Measurements from ENCODE around the gene POMGNT1. TPM values are rescaled to one million over a fixed set of nuclear protein-coding genes. Genes with fewer than 3 reads are reported as not detected.

Gene POMGNT1
- polyA plus RNA-seq, 3 donors: 10.3 to 16.7 (median 12.2) TPM

- Histone ChIP-seq H4K20me1 (ENCODE audit: insufficient read depth, low read length) (no peaks in the 10 kb centered on the region), H3K36me3 (replicated peaks in 1 of 2; ENCODE audit: control insufficient read depth in 1 of 2, insufficient read depth in 2 of 2, low read length in 2 of 2) (no peaks in the 10 kb centered on the region), H3K4me2 (replicated peaks; ENCODE audit: extremely low read depth, low read length, poor library complexity, severe bottlenecking) (no peak overlapping the region), H3K27ac (ENCODE audit: low read depth in 1 of 2, low read length in 2 of 2) (no peak overlapping the region), H3K4me3 (replicated peaks in 1 of 3; ENCODE audit: low read depth in 2 of 3, low read length in 3 of 3) (no peak overlapping the region), H3K27me3 (ENCODE audit: control insufficient read depth in 2 of 2, insufficient read depth in 2 of 2, low read length in 2 of 2) (peaks cover 7 to 26% of the 10 kb centered on the region in 2 donors), H3K9ac (ENCODE audit: insufficient read depth, low read length, poor library complexity, severe bottlenecking) (no peak overlapping the region), H2AFZ (ENCODE audit: insufficient read depth, low read depth, low read length, poor library complexity, severe bottlenecking) (no peak overlapping the region), H3K4me1 (ENCODE audit: control insufficient read depth in 1 of 2, insufficient read depth in 2 of 2, low read length in 2 of 2) (peaks cover 8 to 13% of the 10 kb centered on the region in 2 donors), H3K79me2 (ENCODE audit: insufficient read depth, low read length) (no peaks in the 10 kb centered on the region), H3K9me3 (replicated peaks in 1 of 2; ENCODE audit: control insufficient read depth in 1 of 2, insufficient read depth in 1 of 2, low read length in 2 of 2) (no peaks in the 10 kb centered on the region)
- Mint-ChIP-seq H3K27ac (no peak overlapping the region), H3K9me3 (peaks cover 0 to 5% (median 2%) of the 10 kb centered on the region in 7 donors), H3K4me1 (peaks cover 18% of the 10 kb centered on the region), H3K36me3 (peaks cover 0 to 3% of the 10 kb centered on the region in 2 donors), H3K27me3 (ENCODE audit: low read depth in 3 of 3) (peaks cover 43 to 52% (median 43%) of the 10 kb centered on the region in 3 donors), H3K4me3 (peak overlapping the region in 1 of 2 donors; percentile 16)
- 78% methylated on average over 1 of the region's 1 CpG for WGBS (ENCODE audit: insufficient coverage)
- TF ChIP-seq CTCF (IDR thresholded peaks at IDR 0.05): no peak
- intact Hi-C loops (cut with micrococcal nuclease): no loop called here
- DNase-seq: no peak
These were observed 29.8 kb downstream of the POMGNT1 start for GRCh38 chr1:46168477-46168876.

GRCh38 chr1:46166521-46167462, 31.4 kb downstream of the POMGNT1 start:
- intact Hi-C loops (cut with micrococcal nuclease): no loop called here
- no peak for TF ChIP-seq CTCF (IDR thresholded peaks at IDR 0.05)
- H3K36me3 Mint-ChIP-seq: peaks cover 0 to 3% of the 10 kb centered on the region in 2 donors
- Histone ChIP-seq H3K4me3 (replicated peaks in 1 of 3; ENCODE audit: low read depth in 2 of 3, low read length in 3 of 3) (peak overlapping the region; percentile 15 to 79 (median 33)), H3K4me2 (replicated peaks; ENCODE audit: extremely low read depth, low read length, poor library complexity, severe bottlenecking) (peak overlapping the region; percentile 84), H3K27ac (ENCODE audit: low read depth in 1 of 2, low read length in 2 of 2) (no peak overlapping the region), H3K9me3 (replicated peaks in 1 of 2; ENCODE audit: control insufficient read depth in 1 of 2, insufficient read depth in 1 of 2, low read length in 2 of 2) (no peaks in the 10 kb centered on the region), H3K79me2 (ENCODE audit: insufficient read depth, low read length) (no peaks in the 10 kb centered on the region), H2AFZ (ENCODE audit: insufficient read depth, low read depth, low read length, poor library complexity, severe bottlenecking) (peak overlapping the region; percentile 91), H3K27me3 (ENCODE audit: control insufficient read depth in 2 of 2, insufficient read depth in 2 of 2, low read length in 2 of 2) (peaks cover 7 to 26% of the 10 kb centered on the region in 2 donors), H3K36me3 (replicated peaks in 1 of 2; ENCODE audit: control insufficient read depth in 1 of 2, insufficient read depth in 2 of 2, low read length in 2 of 2) (no peaks in the 10 kb centered on the region), H4K20me1 (ENCODE audit: insufficient read depth, low read length) (no peaks in the 10 kb centered on the region), H3K4me1 (ENCODE audit: control insufficient read depth in 1 of 2, insufficient read depth in 2 of 2, low read length in 2 of 2) (peaks cover 8 to 13% of the 10 kb centered on the region in 2 donors), H3K9ac (ENCODE audit: insufficient read depth, low read length, poor library complexity, severe bottlenecking) (peak overlapping the region; percentile 56)
- H3K27me3 Mint-ChIP-seq (ENCODE audit: low read depth in 3 of 3): peaks cover 42 to 52% (median 42%) of the 10 kb centered on the region in 3 donors
- DNase-seq: peak in 1 of 3 donors; percentile 9
- H3K9me3 Mint-ChIP-seq: peaks cover 0 to 5% (median 1%) of the 10 kb centered on the region in 7 donors
- WGBS (ENCODE audit: insufficient coverage): 2% methylated on average over 45 of the region's 47 CpGs
- peaks cover 18% of the 10 kb centered on the region for H3K4me1 Mint-ChIP-seq
- peak overlapping the region; percentile 87 to 97 for H3K4me3 Mint-ChIP-seq
- H3K27ac Mint-ChIP-seq: peak overlapping the region in 3 of 7 donors; percentile 32 to 69 (median 64)
